MM.1S (cell line): Measurements from ENCODE around the gene RNF217.

Experiments
- DNase-seq: peaks from one replicate; pipeline ENCODE4 v3.0.0-alpha.2; 2015
- H2AFZ ChIP-seq: fragments of 300-600 bp; sonication (generic); 2 replicates; pipeline ENCODE4 v1.6.0; 2016; ENCODE audit warnings: antibody characterized with exemption, low read length
- H3F3A ChIP-seq: fragments of 300-600 bp; sonication (generic); 2 replicates; pipeline ENCODE4 v1.6.1; 2016; ENCODE audit warnings: mild to moderate bottlenecking, antibody characterized with exemption, low read length, moderate library complexity, mixed read lengths; ENCODE audit not compliant: insufficient read depth
- H3K27ac ChIP-seq: fragments of 300-600 bp; sonication (generic); 2 replicates; pipeline ENCODE4 v1.5.1; 2016; ENCODE audit warnings: mild to moderate bottlenecking, low read length
- H3K27me3 ChIP-seq: fragments of 300-600 bp; sonication (generic); replicated peaks from 2 replicates; pipeline ENCODE4 v1.6.0; 2016; ENCODE audit warnings: low read length; ENCODE audit not compliant: insufficient read depth
- H3K36me3 ChIP-seq: fragments of 300-600 bp; sonication (generic); replicated peaks from 2 replicates; pipeline ENCODE4 v1.6.1; 2016; ENCODE audit warnings: mild to moderate bottlenecking, low read length, mixed read lengths; ENCODE audit not compliant: insufficient read depth
- H3K4me1 ChIP-seq: fragments of 300-600 bp; sonication (generic); 2 replicates; pipeline ENCODE4 v1.6.1; 2016; ENCODE audit warnings: low read length, mixed read lengths
- H3K4me2 ChIP-seq: fragments of 300-600 bp; sonication (generic); 2 replicates; pipeline ENCODE4 v1.6.0; 2016; ENCODE audit warnings: low read depth, low read length
- H3K4me3 ChIP-seq: fragments of 300-600 bp; sonication (generic); 2 replicates; pipeline ENCODE4 v1.5.1; 2016; ENCODE audit warnings: low read length, mixed read lengths
- H3K79me2 ChIP-seq: fragments of 300-600 bp; sonication (generic); 2 replicates; pipeline ENCODE4 v1.6.1; 2016; ENCODE audit warnings: mixed run types, low read length, mixed read lengths
- H3K9ac ChIP-seq: fragments of 300-600 bp; sonication (generic); 2 replicates; pipeline ENCODE4 v1.6.1; 2016; ENCODE audit warnings: low read length, mixed read lengths
- H3K9me2 ChIP-seq: fragments of 300-600 bp; sonication (generic); replicated peaks from 2 replicates; pipeline ENCODE4 v1.6.1; 2016; ENCODE audit warnings: mild to moderate bottlenecking, low read length, mixed read lengths; ENCODE audit not compliant: insufficient read depth
- H3K9me3 ChIP-seq: fragments of 300-600 bp; sonication (generic); replicated peaks from 2 replicates; pipeline ENCODE4 v1.6.1; 2016; ENCODE audit warnings: mild to moderate bottlenecking, low read length, mixed read lengths; ENCODE audit not compliant: insufficient read depth
- H4K20me1 ChIP-seq: fragments of 300-600 bp; sonication (generic); 2 replicates; pipeline ENCODE4 v1.6.1; 2016; ENCODE audit warnings: mild to moderate bottlenecking, low read length, moderate library complexity, mixed read lengths; ENCODE audit not compliant: insufficient read depth
- EZH2 ChIP-seq: fragments of 300-600 bp; sonication (generic); optimal IDR thresholded peaks from 2 replicates; pipeline ENCODE3; 2017; ENCODE audit warnings: low read depth, mild to moderate bottlenecking, antibody characterized with exemption, low read length, mixed read lengths
- EZH2phosphoT487 ChIP-seq: fragments of 300-600 bp; sonication (generic); IDR thresholded peaks from 2 replicates; pipeline ENCODE4 v1.6.1; 2018; ENCODE audit warnings: antibody characterized with exemption, low read length
- TF ChIP-seq, protein P1 (sequence below): fragments of 300-600 bp; sonication (generic); IDR thresholded peaks from 2 replicates; pipeline ENCODE4 v1.5.1; 2016; ENCODE audit warnings: antibody characterized with exemption, low read length, mixed read lengths

The RNF217 gene

DNA sequence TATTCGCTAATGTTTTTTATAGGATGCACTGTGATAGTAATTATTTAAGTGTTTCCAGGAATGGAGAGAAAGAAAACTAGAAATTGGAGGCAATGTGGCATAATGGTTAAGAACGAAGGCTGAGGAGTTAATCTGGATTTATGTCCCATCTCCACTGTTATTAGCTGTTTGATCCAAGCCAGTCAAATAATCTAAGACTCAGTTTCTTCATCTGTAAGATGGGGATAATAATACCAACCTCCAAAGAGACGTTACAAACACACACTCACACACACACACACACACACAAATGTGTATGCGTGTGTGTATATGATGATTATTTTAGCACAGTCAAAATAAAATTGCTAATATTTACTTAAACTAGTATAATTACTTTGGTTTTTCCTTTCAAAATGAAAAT is 154.5 kb downstream of the RNF217 start:
- Histone ChIP-seq H4K20me1 (no peaks in the 10 kb centered on the region), H3K9ac (no peak overlapping the region), H3K9me2 (no peaks in the 10 kb centered on the region), H3K9me3 (no peaks in the 10 kb centered on the region), H2AFZ (no peak overlapping the region), H3K4me3 (no peak overlapping the region), H3K27me3 (no peaks in the 10 kb centered on the region), H3K4me2 (no peak overlapping the region), H3K79me2 (no peaks in the 10 kb centered on the region), H3F3A (no peaks in the 10 kb centered on the region), H3K27ac (no peak overlapping the region), H3K36me3 (no peaks in the 10 kb centered on the region), H3K4me1 (no peaks in the 10 kb centered on the region)
- DNase-seq, result no peak
- TF ChIP-seq EZH2, result no peak
- TF ChIP-seq, protein P1, sequence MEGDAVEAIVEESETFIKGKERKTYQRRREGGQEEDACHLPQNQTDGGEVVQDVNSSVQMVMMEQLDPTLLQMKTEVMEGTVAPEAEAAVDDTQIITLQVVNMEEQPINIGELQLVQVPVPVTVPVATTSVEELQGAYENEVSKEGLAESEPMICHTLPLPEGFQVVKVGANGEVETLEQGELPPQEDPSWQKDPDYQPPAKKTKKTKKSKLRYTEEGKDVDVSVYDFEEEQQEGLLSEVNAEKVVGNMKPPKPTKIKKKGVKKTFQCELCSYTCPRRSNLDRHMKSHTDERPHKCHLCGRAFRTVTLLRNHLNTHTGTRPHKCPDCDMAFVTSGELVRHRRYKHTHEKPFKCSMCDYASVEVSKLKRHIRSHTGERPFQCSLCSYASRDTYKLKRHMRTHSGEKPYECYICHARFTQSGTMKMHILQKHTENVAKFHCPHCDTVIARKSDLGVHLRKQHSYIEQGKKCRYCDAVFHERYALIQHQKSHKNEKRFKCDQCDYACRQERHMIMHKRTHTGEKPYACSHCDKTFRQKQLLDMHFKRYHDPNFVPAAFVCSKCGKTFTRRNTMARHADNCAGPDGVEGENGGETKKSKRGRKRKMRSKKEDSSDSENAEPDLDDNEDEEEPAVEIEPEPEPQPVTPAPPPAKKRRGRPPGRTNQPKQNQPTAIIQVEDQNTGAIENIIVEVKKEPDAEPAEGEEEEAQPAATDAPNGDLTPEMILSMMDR, result no peak
- no peak for TF ChIP-seq EZH2phosphoT487

DNA sequence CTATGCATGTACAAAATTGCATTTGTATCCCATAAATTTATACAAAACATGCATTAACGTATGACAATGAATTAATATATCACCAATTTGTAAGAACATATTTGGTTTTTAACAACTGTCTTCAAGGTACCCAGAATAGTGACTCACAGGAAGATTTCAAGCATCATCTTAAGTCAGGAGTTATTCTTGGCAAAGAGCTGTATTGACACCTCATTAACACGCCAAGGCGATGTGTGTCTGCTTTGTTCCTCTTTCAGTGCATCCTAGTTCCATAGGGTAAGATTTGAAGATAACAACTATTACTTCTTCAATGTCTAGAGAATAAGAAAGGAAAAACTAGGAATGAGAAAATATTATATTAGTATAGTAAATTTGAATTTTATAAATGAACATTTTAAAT is 155.6 kb downstream of the RNF217 start:
- Histone ChIP-seq H3K4me2 (no peak overlapping the region), H3K9ac (no peak overlapping the region), H3K9me3 (no peaks in the 10 kb centered on the region), H3F3A (no peaks in the 10 kb centered on the region), H3K27me3 (no peaks in the 10 kb centered on the region), H3K79me2 (no peaks in the 10 kb centered on the region), H2AFZ (no peak overlapping the region), H3K4me1 (no peaks in the 10 kb centered on the region), H3K27ac (no peak overlapping the region), H3K4me3 (no peak overlapping the region), H4K20me1 (no peaks in the 10 kb centered on the region), H3K9me2 (no peaks in the 10 kb centered on the region), H3K36me3 (no peaks in the 10 kb centered on the region)
- no peak for TF ChIP-seq EZH2
- no peak for TF ChIP-seq EZH2phosphoT487
- TF ChIP-seq, protein P1, result no peak
- no peak for DNase-seq

DNA sequence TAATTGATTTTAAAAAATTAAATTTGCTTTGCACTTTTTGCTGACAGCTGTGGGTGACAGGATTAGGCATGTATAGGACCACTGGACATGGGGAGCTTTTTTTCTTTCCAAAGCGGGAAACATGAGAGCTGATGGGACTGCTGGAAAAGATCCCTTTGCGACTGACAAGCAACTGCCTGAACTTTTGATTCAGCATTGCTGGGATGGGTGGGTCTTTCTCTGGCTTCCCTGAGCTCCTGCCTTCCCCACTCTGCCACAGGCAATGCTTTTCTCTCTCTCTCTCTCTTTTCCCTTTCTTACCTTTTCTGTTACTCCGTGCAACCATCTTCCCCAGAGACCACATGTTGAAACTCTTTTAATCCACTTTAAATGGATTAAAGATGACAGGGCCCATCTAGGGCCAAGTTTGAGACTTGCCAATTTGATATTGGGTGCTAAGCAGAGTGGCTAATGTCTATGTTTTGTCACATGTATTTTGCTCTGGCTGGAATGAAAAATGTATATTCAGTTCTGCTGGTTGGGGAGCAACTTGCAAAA is 157.9 kb downstream of the RNF217 start:
- no peaks in the 10 kb centered on the region for H3F3A ChIP-seq
- no peak overlapping the region for H2AFZ ChIP-seq
- no peaks in the 10 kb centered on the region for H3K9me2 ChIP-seq
- no peaks in the 10 kb centered on the region for H3K36me3 ChIP-seq
- H3K9ac ChIP-seq, result no peak overlapping the region
- no peak overlapping the region for H3K4me3 ChIP-seq
- H3K9me3 ChIP-seq, result no peaks in the 10 kb centered on the region
- no peaks in the 10 kb centered on the region for H3K27me3 ChIP-seq
- no peaks in the 10 kb centered on the region for H4K20me1 ChIP-seq
- no peak for TF ChIP-seq EZH2
- TF ChIP-seq, protein P1, result no peak
- TF ChIP-seq EZH2phosphoT487, result no peak
- no peaks in the 10 kb centered on the region for H3K79me2 ChIP-seq
- no peaks in the 10 kb centered on the region for H3K4me1 ChIP-seq
- DNase-seq, result no peak
- no peak overlapping the region for H3K27ac ChIP-seq
- H3K4me2 ChIP-seq, result no peak overlapping the region
